Thyroid gland (tissue), 4 donors: ENCODE measurements around the gene ZFYVE1. TPM values are rescaled to one million over a fixed set of nuclear protein-coding genes. Genes with fewer than 3 reads are reported as not detected.
"Not testable (repeated sequence)": the region's sequence is repeated elsewhere in the genome, so short reads cannot be mapped to it uniquely, and the experiment has no call there.

Source experiments
- DNase-seq, 2 donors: peaks; one replicate each; pipeline ENCODE4 v3.0.0-alpha.2; 2019
- H3K27ac ChIP-seq, 3 donors: fragments of 200-600 bp; sonication (generic); 1 replicate in 2 of 3; 2 replicates in 1 of 3; pipeline ENCODE4 v1.5.1; 2016 to 2019; ENCODE audit warnings: mild to moderate bottlenecking in 1 of 3, moderate library complexity in 1 of 3
- H3K27me3 ChIP-seq: fragments of 200-600 bp; sonication (generic); one replicate; pipeline ENCODE4 v1.5.1; 2019
- H3K36me3 ChIP-seq, 2 donors: fragments of 200-600 bp; sonication (generic); one replicate each; pipeline ENCODE4 v1.5.1; 2016 to 2019
- H3K4me1 ChIP-seq, 2 donors: fragments of 200-600 bp; sonication (generic); one replicate each; pipeline ENCODE4 v1.5.1; 2017 to 2019
- H3K4me3 ChIP-seq, 3 donors: fragments of 200-600 bp; sonication (generic); replicated peaks in 1 of 3; 1 replicate in 2 of 3; 2 replicates in 1 of 3; pipeline ENCODE4 v1.5.1; 2016; ENCODE audit warnings: mild to moderate bottlenecking in 1 of 3
- H3K9me3 ChIP-seq: fragments of 200-600 bp; sonication (generic); one replicate; pipeline ENCODE4 v1.5.1; 2017
- POLR2A ChIP-seq, 2 donors: fragments of 450-650 bp; IDR thresholded peaks; one replicate each; pipeline ENCODE4 v1.6.1; 2017; ENCODE audit warnings: antibody characterized with exemption in 2 of 2, mild to moderate bottlenecking in 2 of 2, moderate library complexity in 1 of 2
- WGBS, 2 donors: methylation state at CpG; one replicate each; pipeline ENCODE4 v1.1.5; 2017; 5-methylcytosine and 5-hydroxymethylcytosine counted together
- intact Hi-C: fragments of 100-400 bp; cut with DNase I; formaldehyde crosslinking; loops from one replicate; pipeline ENCODE4 v1.15.1; 2023
- total RNA-seq, 4 donors: library from RNA; depleted of rRNA; stranded (reverse); fragments of >200 nt; gene quantifications; one replicate each; pipeline ENCODE4 v1.2.3, GENCODE V29; 2016
- TF ChIP-seq, protein P1 (sequence below), 6 experiments: fragments of 200-600 bp in 3 of 6; fragments of 450-650 bp in 3 of 6; sonication (generic) in 3 of 6; IDR thresholded peaks; one replicate each; pipeline ENCODE4 v1.5.1; 2016 to 2019; ENCODE audit warnings: antibody characterized with exemption in 6 of 6, mild to moderate bottlenecking in 2 of 6, inconsistent platforms in 1 of 6, moderate library complexity in 1 of 6

The ZFYVE1 gene
- total RNA-seq, 4 donors from 2014 or later = 21.9 to 29.2 (median 27.1) TPM

- Histone ChIP-seq H3K9me3 (no peaks in the 10 kb centered on the region), H3K27me3 (no peaks in the 10 kb centered on the region), H3K27ac (no peak overlapping the region), H3K4me3 (no peak overlapping the region), H3K36me3 (peaks cover 18 to 19% of the 10 kb centered on the region in 2 donors), H3K4me1 (no peaks in the 10 kb centered on the region)
- no peak for DNase-seq
- 98% methylated on average over 6 of the region's 6 CpGs for WGBS, 2 donors
- TF ChIP-seq POLR2A (IDR thresholded peaks at IDR 0.05) = no peak
- TF ChIP-seq, protein P1, sequence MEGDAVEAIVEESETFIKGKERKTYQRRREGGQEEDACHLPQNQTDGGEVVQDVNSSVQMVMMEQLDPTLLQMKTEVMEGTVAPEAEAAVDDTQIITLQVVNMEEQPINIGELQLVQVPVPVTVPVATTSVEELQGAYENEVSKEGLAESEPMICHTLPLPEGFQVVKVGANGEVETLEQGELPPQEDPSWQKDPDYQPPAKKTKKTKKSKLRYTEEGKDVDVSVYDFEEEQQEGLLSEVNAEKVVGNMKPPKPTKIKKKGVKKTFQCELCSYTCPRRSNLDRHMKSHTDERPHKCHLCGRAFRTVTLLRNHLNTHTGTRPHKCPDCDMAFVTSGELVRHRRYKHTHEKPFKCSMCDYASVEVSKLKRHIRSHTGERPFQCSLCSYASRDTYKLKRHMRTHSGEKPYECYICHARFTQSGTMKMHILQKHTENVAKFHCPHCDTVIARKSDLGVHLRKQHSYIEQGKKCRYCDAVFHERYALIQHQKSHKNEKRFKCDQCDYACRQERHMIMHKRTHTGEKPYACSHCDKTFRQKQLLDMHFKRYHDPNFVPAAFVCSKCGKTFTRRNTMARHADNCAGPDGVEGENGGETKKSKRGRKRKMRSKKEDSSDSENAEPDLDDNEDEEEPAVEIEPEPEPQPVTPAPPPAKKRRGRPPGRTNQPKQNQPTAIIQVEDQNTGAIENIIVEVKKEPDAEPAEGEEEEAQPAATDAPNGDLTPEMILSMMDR (IDR thresholded peaks at IDR 0.05) = no peak
- intact Hi-C loops = no loop called here
Observed at GRCh38 chr14:72966038-72966437, 60.9 kb downstream of the ZFYVE1 start.

DNA sequence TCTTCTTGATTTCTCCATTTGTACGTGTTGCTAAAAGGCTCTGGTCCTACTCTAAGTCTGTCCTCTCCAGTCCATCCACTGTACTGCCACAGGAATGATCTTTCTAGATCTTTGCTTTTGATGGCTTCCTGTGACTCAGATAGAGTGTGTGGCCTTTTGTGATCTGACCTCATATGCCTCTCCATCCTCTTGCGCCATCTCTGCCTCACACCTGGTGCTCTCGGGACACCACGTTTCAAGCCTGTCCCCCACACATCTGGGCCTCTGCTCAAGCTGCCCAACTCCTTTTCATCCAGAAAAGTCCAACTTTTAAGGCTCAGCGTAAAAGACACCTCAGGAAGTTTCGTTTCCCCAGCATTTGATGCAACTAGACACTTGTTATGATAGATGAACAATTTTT is 61.7 kb downstream of the ZFYVE1 start:
- intact Hi-C loops = no loop called here
- peaks cover 12% of the 10 kb centered on the region in 2 donors for H3K36me3 ChIP-seq

GRCh38 chr14:72962829-72963312 is 64.0 kb downstream of the ZFYVE1 start:
- H3K9me3 ChIP-seq = no peaks in the 10 kb centered on the region
- 52 to 59% methylated on average over 6 of the region's 6 CpGs for WGBS, 2 donors
- no peak for DNase-seq
- no peak overlapping the region for H3K4me3 ChIP-seq
- H3K27ac ChIP-seq = no peak overlapping the region
- H3K27me3 ChIP-seq = no peaks in the 10 kb centered on the region
- H3K36me3 ChIP-seq = peaks cover 6 to 9% of the 10 kb centered on the region in 2 donors
- intact Hi-C loops = no loop called here
- TF ChIP-seq, protein P1 (IDR thresholded peaks at IDR 0.05) = no peak
- no peak for TF ChIP-seq POLR2A (IDR thresholded peaks at IDR 0.05)
- no peaks in the 10 kb centered on the region for H3K4me1 ChIP-seq

More for the DNA sequence above, 61.7 kb downstream of the ZFYVE1 start:
- Histone ChIP-seq H3K4me1 (no peaks in the 10 kb centered on the region), H3K27me3 (no peaks in the 10 kb centered on the region), H3K4me3 (no peak overlapping the region), H3K27ac (no peak overlapping the region), H3K9me3 (no peaks in the 10 kb centered on the region)
- WGBS, 2 donors = 83 to 91% methylated on average over 6 of the region's 6 CpGs
- TF ChIP-seq POLR2A (IDR thresholded peaks at IDR 0.05) = no peak
- no peak for DNase-seq

DNA sequence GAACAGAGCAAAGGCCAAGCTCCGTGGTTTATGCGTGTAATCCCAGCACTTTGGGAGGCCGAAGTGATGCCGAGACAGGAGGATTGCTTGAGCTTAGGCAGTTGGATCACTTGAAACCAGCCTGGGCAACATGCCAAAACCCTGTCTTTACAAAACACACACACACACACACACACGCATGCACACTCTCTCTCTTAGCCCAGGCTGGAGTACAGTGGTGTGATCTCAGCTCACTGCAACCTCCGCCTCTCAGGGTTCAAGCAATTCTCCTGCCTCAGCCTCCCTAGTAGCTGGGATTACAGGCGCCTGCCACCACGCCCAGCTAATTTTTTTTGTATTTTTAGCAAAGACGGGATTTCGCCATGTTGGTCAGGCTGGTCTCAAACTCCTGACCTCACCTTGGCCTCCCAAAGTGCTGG is 64.6 kb downstream of the ZFYVE1 start:
- 58 to 78% methylated on average over 9 of the region's 10 CpGs for WGBS, 2 donors
- intact Hi-C loops, H3K9me3 ChIP-seq, H3K4me1 ChIP-seq, H3K27me3 ChIP-seq, H3K4me3 ChIP-seq, H3K27ac ChIP-seq: not testable (repeated sequence)
- DNase-seq = peak; percentile 84 to 87
- H3K36me3 ChIP-seq = peaks cover 12% of the 10 kb centered on the region in 2 donors

GRCh38 chr14:72961579-72962335 is 65.1 kb downstream of the ZFYVE1 start:
- Histone ChIP-seq H3K27ac (no peak overlapping the region), H3K4me3 (no peak overlapping the region), H3K27me3 (no peaks in the 10 kb centered on the region), H3K36me3 (peaks cover 18% of the 10 kb centered on the region in 2 donors), H3K4me1 (no peaks in the 10 kb centered on the region), H3K9me3 (no peaks in the 10 kb centered on the region)
- no peak for TF ChIP-seq POLR2A (IDR thresholded peaks at IDR 0.05)
- TF ChIP-seq, protein P1 (IDR thresholded peaks at IDR 0.05) = no peak
- no peak for DNase-seq
- WGBS, 2 donors = 83 to 85% methylated on average over 10 of the region's 10 CpGs
- intact Hi-C loops = no loop called here

DNA sequence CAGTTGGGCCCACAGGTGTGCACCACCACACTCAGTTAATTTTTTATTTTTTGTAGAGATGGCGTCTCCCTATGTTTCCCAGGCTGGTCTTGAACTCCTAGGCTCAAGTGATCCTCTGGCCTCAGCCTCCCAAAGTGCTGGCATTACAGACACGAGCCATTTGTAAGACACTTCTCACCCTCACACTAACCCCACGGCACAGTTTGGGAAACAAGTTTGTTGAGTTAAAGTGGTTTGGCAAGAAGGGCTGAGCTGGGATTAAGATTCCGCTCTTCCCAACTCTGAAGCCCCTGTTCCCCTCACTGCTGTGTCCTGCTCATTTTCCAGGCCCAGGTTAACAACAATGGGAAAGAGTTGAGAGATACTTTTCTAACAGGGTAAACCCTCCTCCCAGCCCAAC is 65.9 kb downstream of the ZFYVE1 start:
- WGBS, 2 donors = 92 to 96% methylated on average over 4 of the region's 4 CpGs
- H3K27me3 ChIP-seq, intact Hi-C loops, H3K27ac ChIP-seq, H3K9me3 ChIP-seq, H3K4me3 ChIP-seq, DNase-seq, H3K4me1 ChIP-seq: not testable (repeated sequence)
- H3K36me3 ChIP-seq = peaks cover 19 to 25% of the 10 kb centered on the region in 2 donors
